Measurements from ENCODE around the gene KDM4C. TPM values are rescaled to one million over a fixed set of nuclear protein-coding genes. Genes with fewer than 3 reads are reported as not detected.

KDM4C gene
- total RNA-seq, 2 donors from 2014 or later: 26.1 to 47.8 TPM

DNA sequence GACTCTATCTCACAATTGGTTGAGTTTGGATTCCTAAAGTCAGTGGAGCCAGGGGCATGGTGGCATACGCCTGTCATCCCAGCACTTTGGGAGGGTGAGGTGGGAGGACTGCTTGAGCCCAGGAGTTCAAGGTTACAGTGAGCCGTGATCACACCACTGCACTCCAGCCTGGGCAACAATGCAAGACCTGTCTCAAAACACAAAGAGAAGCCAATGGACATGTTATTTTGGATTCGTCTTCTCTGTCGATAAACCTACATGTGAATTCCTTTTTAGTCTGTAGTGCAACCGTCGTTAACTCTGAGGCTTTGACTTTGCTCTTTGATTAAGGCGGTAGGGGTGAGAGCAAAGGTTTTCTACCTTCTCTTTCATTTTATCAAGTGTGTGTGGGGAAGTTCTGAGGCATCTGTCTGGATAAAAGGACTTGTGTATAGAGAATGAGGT is 142.7 kb downstream of the KDM4C start:
- TF ChIP-seq, protein P1, sequence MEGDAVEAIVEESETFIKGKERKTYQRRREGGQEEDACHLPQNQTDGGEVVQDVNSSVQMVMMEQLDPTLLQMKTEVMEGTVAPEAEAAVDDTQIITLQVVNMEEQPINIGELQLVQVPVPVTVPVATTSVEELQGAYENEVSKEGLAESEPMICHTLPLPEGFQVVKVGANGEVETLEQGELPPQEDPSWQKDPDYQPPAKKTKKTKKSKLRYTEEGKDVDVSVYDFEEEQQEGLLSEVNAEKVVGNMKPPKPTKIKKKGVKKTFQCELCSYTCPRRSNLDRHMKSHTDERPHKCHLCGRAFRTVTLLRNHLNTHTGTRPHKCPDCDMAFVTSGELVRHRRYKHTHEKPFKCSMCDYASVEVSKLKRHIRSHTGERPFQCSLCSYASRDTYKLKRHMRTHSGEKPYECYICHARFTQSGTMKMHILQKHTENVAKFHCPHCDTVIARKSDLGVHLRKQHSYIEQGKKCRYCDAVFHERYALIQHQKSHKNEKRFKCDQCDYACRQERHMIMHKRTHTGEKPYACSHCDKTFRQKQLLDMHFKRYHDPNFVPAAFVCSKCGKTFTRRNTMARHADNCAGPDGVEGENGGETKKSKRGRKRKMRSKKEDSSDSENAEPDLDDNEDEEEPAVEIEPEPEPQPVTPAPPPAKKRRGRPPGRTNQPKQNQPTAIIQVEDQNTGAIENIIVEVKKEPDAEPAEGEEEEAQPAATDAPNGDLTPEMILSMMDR (IDR thresholded peaks at IDR 0.05): no peak
- Histone ChIP-seq H3K9me3 (no peaks in the 10 kb centered on the region), H3K36me3 (no peaks in the 10 kb centered on the region), H3K27me3 (replicated peaks; ENCODE audit: insufficient read depth) (no peaks in the 10 kb centered on the region), H3K4me1 (ENCODE audit: control insufficient read depth in 1 of 2, low read depth in 2 of 2) (peaks cover 6 to 14% of the 10 kb centered on the region in 2 donors), H3K4me3 (no peak overlapping the region), H3K27ac (no peak overlapping the region)
- ATAC-seq (ENCODE audit: insufficient number of reproducible peaks, low FRiP score, low read depth): no peak
- no peak for DNase-seq (ENCODE audit: low spot score)

DNA sequence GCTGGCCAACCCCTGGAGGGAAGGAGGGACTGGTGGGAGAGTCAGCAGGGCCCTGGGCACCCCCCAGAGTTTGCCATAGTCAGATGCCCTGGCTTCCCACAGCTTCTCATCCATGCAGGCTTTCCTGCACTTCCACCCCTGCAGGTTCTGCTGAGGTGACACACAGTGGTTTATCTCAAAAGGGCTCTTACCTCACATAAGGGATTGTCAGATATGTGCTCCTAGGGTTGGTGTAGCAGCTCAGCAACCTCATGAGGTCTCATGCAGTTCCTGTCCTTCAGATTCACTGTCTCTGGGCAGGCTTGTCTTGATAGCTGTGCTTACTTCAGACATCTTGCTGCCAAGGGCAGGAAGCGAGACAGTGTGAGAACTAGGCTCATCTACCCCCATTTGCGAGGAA is 143.4 kb downstream of the KDM4C start:
- Histone ChIP-seq H3K36me3 (no peaks in the 10 kb centered on the region), H3K27me3 (replicated peaks; ENCODE audit: insufficient read depth) (no peaks in the 10 kb centered on the region), H3K4me3 (no peak overlapping the region), H3K4me1 (ENCODE audit: control insufficient read depth in 1 of 2, low read depth in 2 of 2) (peaks cover 6 to 14% of the 10 kb centered on the region in 2 donors), H3K27ac (no peak overlapping the region), H3K9me3 (no peaks in the 10 kb centered on the region)
- DNase-seq (ENCODE audit: low spot score) (no peak), ATAC-seq (ENCODE audit: insufficient number of reproducible peaks, low FRiP score, low read depth) (no peak)
- TF ChIP-seq, protein P1 (IDR thresholded peaks at IDR 0.05): no peak

DNA sequence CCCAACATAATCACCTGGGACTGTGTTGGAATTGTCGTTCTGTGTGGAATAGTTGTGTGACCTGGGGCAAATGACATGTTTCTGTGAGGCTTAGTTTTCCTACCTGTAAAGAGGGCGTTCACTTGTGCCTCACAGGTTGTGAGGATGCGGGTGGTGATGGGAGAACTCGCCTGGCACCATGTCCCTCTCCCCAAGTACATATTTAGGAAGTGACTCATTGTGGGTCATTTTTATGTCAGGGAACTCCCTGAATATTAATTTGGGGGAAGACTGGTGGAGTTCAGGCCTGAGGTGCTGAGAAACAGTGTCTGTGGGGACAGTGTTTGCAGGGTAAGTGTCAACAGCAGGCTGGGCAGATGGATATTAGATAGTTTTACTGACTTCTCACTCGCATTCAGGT is 144.7 kb downstream of the KDM4C start:
- TF ChIP-seq, protein P1 (IDR thresholded peaks at IDR 0.05): no peak
- Histone ChIP-seq H3K4me3 (no peak overlapping the region), H3K9me3 (no peaks in the 10 kb centered on the region), H3K27ac (no peak overlapping the region), H3K27me3 (replicated peaks; ENCODE audit: insufficient read depth) (no peaks in the 10 kb centered on the region), H3K4me1 (ENCODE audit: control insufficient read depth in 1 of 2, low read depth in 2 of 2) (peaks cover 4 to 5% of the 10 kb centered on the region in 2 donors), H3K36me3 (no peaks in the 10 kb centered on the region)
- no peak for ATAC-seq (ENCODE audit: insufficient number of reproducible peaks, low FRiP score, low read depth)
- DNase-seq (ENCODE audit: low spot score): no peak

DNA sequence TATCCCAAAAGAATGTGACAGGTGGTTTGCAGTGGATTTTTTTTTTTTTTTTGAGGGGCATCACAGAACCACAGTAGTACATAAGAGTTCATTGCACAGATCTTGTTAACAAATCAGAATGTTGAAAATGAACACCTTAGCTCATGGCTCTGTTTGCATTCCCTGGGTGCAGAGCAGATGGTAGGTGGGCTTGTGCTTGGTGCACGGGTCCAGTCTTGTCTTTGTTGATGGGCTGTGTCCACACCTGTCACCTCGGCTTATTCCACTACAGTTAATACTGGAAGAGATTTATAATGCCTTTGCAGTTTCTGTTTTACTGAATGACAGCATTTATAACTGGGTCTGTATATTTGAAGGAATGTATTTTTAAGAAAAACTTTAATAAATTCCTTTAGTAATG is 146.6 kb downstream of the KDM4C start:
- Histone ChIP-seq H3K4me3 (no peak overlapping the region), H3K27ac (no peak overlapping the region), H3K27me3 (replicated peaks; ENCODE audit: insufficient read depth) (no peaks in the 10 kb centered on the region), H3K36me3 (no peaks in the 10 kb centered on the region), H3K4me1 (ENCODE audit: control insufficient read depth in 1 of 2, low read depth in 2 of 2) (peaks cover 0 to 4% of the 10 kb centered on the region in 2 donors), H3K9me3 (no peaks in the 10 kb centered on the region)
- DNase-seq (ENCODE audit: low spot score) (no peak), ATAC-seq (ENCODE audit: insufficient number of reproducible peaks, low FRiP score, low read depth) (no peak)
- TF ChIP-seq, protein P1 (IDR thresholded peaks at IDR 0.05): no peak

DNA sequence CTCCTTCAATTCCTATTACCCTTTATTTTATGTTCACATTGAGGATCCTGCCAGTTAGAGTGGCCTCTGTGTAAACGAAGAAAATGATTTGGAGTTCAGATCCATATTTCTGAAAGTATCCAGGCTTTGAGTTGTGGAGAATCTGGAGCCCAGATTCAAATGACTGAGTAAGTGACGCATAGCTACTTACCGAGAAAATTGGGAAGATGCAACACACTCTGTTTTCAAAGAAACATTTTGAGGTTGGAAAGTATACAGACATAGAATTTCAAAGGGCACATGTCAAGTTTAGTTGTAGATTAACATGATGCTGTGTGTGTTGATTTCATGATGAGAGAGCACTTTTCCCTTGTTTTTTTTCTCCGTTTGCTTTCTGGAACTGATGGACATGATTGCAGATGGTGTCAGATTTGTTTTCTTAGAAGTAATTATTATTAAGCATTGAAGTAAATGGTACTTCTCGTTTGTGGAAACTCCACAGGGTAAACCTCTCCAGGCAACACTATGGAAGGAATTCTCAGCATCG is 148.1 kb downstream of the KDM4C start:
- TF ChIP-seq, protein P1 (IDR thresholded peaks at IDR 0.05): no peak
- DNase-seq (ENCODE audit: low spot score): no peak
- H3K36me3 ChIP-seq: no peaks in the 10 kb centered on the region
- no peaks in the 10 kb centered on the region for H3K27me3 ChIP-seq (replicated peaks; ENCODE audit: insufficient read depth)
- H3K9me3 ChIP-seq: no peaks in the 10 kb centered on the region
- peaks cover 0 to 4% of the 10 kb centered on the region in 2 donors for H3K4me1 ChIP-seq (ENCODE audit: control insufficient read depth in 1 of 2, low read depth in 2 of 2)
- no peak for ATAC-seq (ENCODE audit: insufficient number of reproducible peaks, low FRiP score, low read depth)
- H3K27ac ChIP-seq: no peak overlapping the region
- H3K4me3 ChIP-seq: no peak overlapping the region

All from thoracic aorta (tissue), 2 donors.